Measurements from ENCODE around the gene KAZN.

Gene KAZN

GRCh38 chr1:14614341-14614740 is 15.9 kb downstream of the KAZN start:
- DNase-seq (ENCODE audit: low spot score), result no peak

- no peak for DNase-seq (ENCODE audit: low spot score)
These were observed 17.2 kb downstream of the KAZN start for GRCh38 chr1:14615549-14616218.

GRCh38 chr1:14616632-14617396 is 18.3 kb downstream of the KAZN start:
- no peak for DNase-seq (ENCODE audit: low spot score)

GRCh38 chr1:14617791-14618190 is 19.3 kb downstream of the KAZN start:
- no peak for DNase-seq (ENCODE audit: low spot score)

GRCh38 chr1:14620941-14621340 is 22.5 kb downstream of the KAZN start:
- no peak for DNase-seq (ENCODE audit: low spot score)

GRCh38 chr1:14623090-14623489 is 24.6 kb downstream of the KAZN start:
- DNase-seq (ENCODE audit: low spot score), result no peak

GRCh38 chr1:14624941-14625340 is 26.5 kb downstream of the KAZN start:
- DNase-seq (ENCODE audit: low spot score), result no peak

GRCh38 chr1:14625572-14625971 is 27.1 kb downstream of the KAZN start:
- DNase-seq (ENCODE audit: low spot score), result no peak

- no peak for DNase-seq (ENCODE audit: low spot score)
These were observed 27.5 kb downstream of the KAZN start for GRCh38 chr1:14625996-14626395.

GRCh38 chr1:14626869-14627607 is 28.6 kb downstream of the KAZN start:
- DNase-seq (ENCODE audit: low spot score), result no peak

GRCh38 chr1:14627608-14628489 is 29.4 kb downstream of the KAZN start:
- DNase-seq (ENCODE audit: low spot score), result no peak

GRCh38 chr1:14629363-14630014 is 31.0 kb downstream of the KAZN start:
- DNase-seq (ENCODE audit: low spot score), result no peak

- no peak for DNase-seq (ENCODE audit: low spot score)
These were observed 32.5 kb downstream of the KAZN start for GRCh38 chr1:14630986-14631385.

- DNase-seq (ENCODE audit: low spot score), result no peak
These were observed 32.9 kb downstream of the KAZN start for GRCh38 chr1:14631421-14631820.

GRCh38 chr1:14634486-14634885 is 36.0 kb downstream of the KAZN start:
- no peak for DNase-seq (ENCODE audit: low spot score)

- no peak for DNase-seq (ENCODE audit: low spot score)
These were observed 36.9 kb downstream of the KAZN start for GRCh38 chr1:14635421-14635820.

GRCh38 chr1:14636897-14637632 is 38.6 kb downstream of the KAZN start:
- no peak for DNase-seq (ENCODE audit: low spot score)

GRCh38 chr1:14639291-14640050 is 41.0 kb downstream of the KAZN start:
- no peak for DNase-seq (ENCODE audit: low spot score)

GRCh38 chr1:14642712-14643111 is 44.2 kb downstream of the KAZN start:
- no peak for DNase-seq (ENCODE audit: low spot score)

- no peak for DNase-seq (ENCODE audit: low spot score)
These were observed 48.5 kb downstream of the KAZN start for GRCh38 chr1:14646973-14647372.
